Mesodermal cell (in vitro differentiated cells): Measurements from ENCODE around the gene TUBG1.
A peak's percentile ranks its signal among the peaks of the same experiment; 100 is the strongest.
"Not testable (repeated sequence)": the region's sequence is repeated elsewhere in the genome, so short reads cannot be mapped to it uniquely, and the experiment has no call there.

Experiments
- H3K27ac ChIP-seq: 2 replicates; pipeline ENCODE4 v1.7.0; 2013; ENCODE audit warnings: mild to moderate bottlenecking, low read depth, low read length, moderate library complexity; ENCODE audit not compliant: severe bottlenecking
- H3K36me3 ChIP-seq: 2 replicates; pipeline ENCODE4 v1.7.1; 2013; ENCODE audit warnings: mild to moderate bottlenecking, low read length, moderate library complexity; ENCODE audit not compliant: control insufficient read depth, insufficient read depth
- H3K4me1 ChIP-seq: one replicate; pipeline ENCODE4 v1.7.1; 2013; ENCODE audit warnings: mild to moderate bottlenecking, low read length; ENCODE audit not compliant: insufficient read depth, control insufficient read depth, poor library complexity, severe bottlenecking
- H3K4me3 ChIP-seq: 2 replicates; pipeline ENCODE4 v1.7.0; 2013; ENCODE audit warnings: low read length, control low read depth, mild to moderate bottlenecking; ENCODE audit not compliant: insufficient read depth, poor library complexity, severe bottlenecking; ENCODE audit errors: extremely low read depth
- H3K9me3 ChIP-seq: 2 replicates; pipeline ENCODE4 v1.7.1; 2013; ENCODE audit warnings: mild to moderate bottlenecking, low read length, moderate library complexity; ENCODE audit not compliant: control insufficient read depth
- WGBS, 2 experiments: methylation state at CpG; one replicate each; pipeline ENCODE4 v1.1.5; 2013; ENCODE audit warnings: missing lambda C conversion rate in 2 of 2; ENCODE audit not compliant: insufficient coverage in 2 of 2; 5-methylcytosine and 5-hydroxymethylcytosine counted together

Gene TUBG1

GRCh38 chr17:42608305-42609181 lies 940 bp upstream of the TUBG1 start:
- peak overlapping the region; percentile 94 for H3K4me3 ChIP-seq
- peaks cover 3% of the 10 kb centered on the region for H3K4me1 ChIP-seq
- no peaks in the 10 kb centered on the region for H3K9me3 ChIP-seq
- WGBS, 2 experiments: 2 to 3% methylated on average over 29 to 30 of the region's 30 CpGs
- H3K27ac ChIP-seq: peak overlapping the region; percentile 87
- H3K36me3 ChIP-seq: peaks cover 40% of the 10 kb centered on the region

- H3K4me3 ChIP-seq: peak overlapping the region; percentile 94
- peaks cover 47% of the 10 kb centered on the region for H3K36me3 ChIP-seq
- WGBS, 2 experiments: 13 to 21% methylated on average over 23 of the region's 42 CpGs
- H3K9me3 ChIP-seq, H3K4me1 ChIP-seq: not testable (repeated sequence)
- peak overlapping the region; percentile 75 for H3K27ac ChIP-seq
These were observed 625 bp downstream of the TUBG1 start for GRCh38 chr17:42609814-42610801.

- WGBS, 2 experiments: 100% methylated on average over 3 to 4 of the region's 4 CpGs
These were observed 2.5 kb downstream of the TUBG1 start for GRCh38 chr17:42612013-42612412.

GRCh38 chr17:42613699-42614295 lies 4.3 kb downstream of the TUBG1 start:
- Histone ChIP-seq H3K27ac (no peak overlapping the region), H3K4me1 (no peaks in the 10 kb centered on the region), H3K36me3 (peaks cover 53% of the 10 kb centered on the region), H3K9me3 (no peaks in the 10 kb centered on the region), H3K4me3 (no peak overlapping the region)
- WGBS, 2 experiments: 97 to 99% methylated on average over 12 to 13 of the region's 17 CpGs

More at GRCh38 chr17:42612013-42612412, 2.5 kb downstream of the TUBG1 start:
- Histone ChIP-seq H3K27ac (no peak overlapping the region), H3K36me3 (peaks cover 53% of the 10 kb centered on the region), H3K9me3 (no peaks in the 10 kb centered on the region), H3K4me3 (no peak overlapping the region), H3K4me1 (no peaks in the 10 kb centered on the region)

GRCh38 chr17:42617956-42618431 lies 8.5 kb downstream of the TUBG1 start:
- WGBS, 2 experiments: 86 to 92% methylated on average over 1 to 3 of the region's 4 CpGs
- H3K27ac ChIP-seq: no peak overlapping the region
- peaks cover 30% of the 10 kb centered on the region for H3K36me3 ChIP-seq
- H3K9me3 ChIP-seq: no peaks in the 10 kb centered on the region
- no peak overlapping the region for H3K4me3 ChIP-seq
- no peaks in the 10 kb centered on the region for H3K4me1 ChIP-seq

GRCh38 chr17:42618442-42619150 lies 9.1 kb downstream of the TUBG1 start:
- no peak overlapping the region for H3K27ac ChIP-seq
- no peak overlapping the region for H3K4me3 ChIP-seq
- H3K4me1 ChIP-seq: no peaks in the 10 kb centered on the region
- no peaks in the 10 kb centered on the region for H3K9me3 ChIP-seq
- WGBS, 2 experiments: 79% methylated on average over 9 of the region's 9 CpGs
- H3K36me3 ChIP-seq: peaks cover 26% of the 10 kb centered on the region

- not testable (repeated sequence) for H3K27ac ChIP-seq, H3K4me3 ChIP-seq, H3K4me1 ChIP-seq, H3K9me3 ChIP-seq, H3K36me3 ChIP-seq
- WGBS, 2 experiments: 84 to 93% methylated on average over 3 of the region's 3 CpGs
These were observed 12.5 kb downstream of the TUBG1 start for GRCh38 chr17:42621987-42622386.

GRCh38 chr17:42623271-42623670 lies 13.8 kb downstream of the TUBG1 start:
- Histone ChIP-seq H3K9me3 (no peaks in the 10 kb centered on the region), H3K36me3 (no peaks in the 10 kb centered on the region), H3K4me1 (no peaks in the 10 kb centered on the region), H3K4me3 (no peak overlapping the region), H3K27ac (no peak overlapping the region)
- 83% methylated on average over 1 of the region's 2 CpGs; no CpG with 5 or more reads in 1 of the 2 experiments for WGBS, 2 experiments

- H3K36me3 ChIP-seq: no peaks in the 10 kb centered on the region
- H3K27ac ChIP-seq: no peak overlapping the region
- 93 to 100% methylated on average over 7 of the region's 7 CpGs for WGBS, 2 experiments
- no peaks in the 10 kb centered on the region for H3K9me3 ChIP-seq
- no peaks in the 10 kb centered on the region for H3K4me1 ChIP-seq
- no peak overlapping the region for H3K4me3 ChIP-seq
These were observed 14.5 kb downstream of the TUBG1 start for GRCh38 chr17:42623732-42624596.
